Activated CD4-positive, alpha-beta T cell treated with anti-CD3 and anti-CD28 coated beads, Interleukin-2, Interleukin-4, amounts not matched to agents 100 ng/mL and 50 ng/mL, durations not matched to agents 16 hours and 8 hours (primary cell): ENCODE data around the gene HRAS.
"Not testable (repeated sequence)": the region's sequence is repeated elsewhere in the genome, so short reads cannot be mapped to it uniquely, and the experiment has no call there.

Experiments
- DNase-seq: peaks from one replicate; pipeline ENCODE4 v3.0.0-alpha.2; 2020; ENCODE audit warnings: low spot score

HRAS gene

DNA sequence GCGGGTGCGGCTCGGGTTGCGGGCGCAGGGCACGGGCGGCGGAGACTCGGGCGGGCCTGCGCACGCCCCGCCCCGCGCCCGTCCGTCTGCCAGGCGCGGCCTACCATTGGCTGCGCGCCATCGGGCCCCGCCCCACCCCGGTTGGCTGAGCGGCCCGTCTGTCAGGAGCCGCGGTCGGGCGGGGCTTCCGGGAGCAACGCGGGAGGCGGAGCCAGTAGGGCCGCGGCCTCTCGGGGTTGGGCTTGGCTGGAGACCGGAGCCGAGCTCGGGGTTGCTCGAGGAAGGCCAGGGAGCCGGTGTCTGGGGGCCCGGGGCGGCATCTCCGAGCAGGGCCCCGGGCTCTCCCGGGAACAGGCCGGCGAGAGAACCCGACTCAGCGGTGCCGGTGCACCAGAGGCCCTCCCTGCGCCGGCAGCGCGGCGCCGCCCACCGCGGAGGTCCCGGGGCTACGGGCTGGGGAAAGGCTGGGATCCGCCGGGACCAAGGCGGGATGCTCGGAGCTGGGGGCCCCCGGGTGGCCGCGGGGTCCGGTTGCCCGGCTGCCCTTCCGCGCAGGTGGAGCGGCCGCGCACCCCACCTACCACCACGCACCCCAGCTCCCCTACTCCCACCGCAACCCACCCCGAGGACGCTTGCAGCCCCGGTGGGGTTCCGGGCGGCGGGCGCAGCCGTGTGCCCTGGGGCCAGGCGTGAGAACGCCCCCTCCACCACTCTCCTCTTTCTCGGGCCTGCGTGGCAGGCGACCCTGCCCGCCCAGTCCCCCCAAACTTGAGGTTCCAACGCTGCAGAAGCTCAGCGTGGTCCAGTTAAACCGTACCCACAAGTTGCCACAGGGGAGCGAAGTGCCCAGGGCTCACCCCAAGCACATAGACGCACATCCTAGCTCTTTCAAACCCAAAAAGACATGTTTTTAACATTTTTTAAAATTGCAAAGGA lies at the start of gene HRAS:
HRAS (minus strand) TSS at position 58 of the 936 bp plus-strand sequence.
- peak; percentile 95 for DNase-seq

DNA sequence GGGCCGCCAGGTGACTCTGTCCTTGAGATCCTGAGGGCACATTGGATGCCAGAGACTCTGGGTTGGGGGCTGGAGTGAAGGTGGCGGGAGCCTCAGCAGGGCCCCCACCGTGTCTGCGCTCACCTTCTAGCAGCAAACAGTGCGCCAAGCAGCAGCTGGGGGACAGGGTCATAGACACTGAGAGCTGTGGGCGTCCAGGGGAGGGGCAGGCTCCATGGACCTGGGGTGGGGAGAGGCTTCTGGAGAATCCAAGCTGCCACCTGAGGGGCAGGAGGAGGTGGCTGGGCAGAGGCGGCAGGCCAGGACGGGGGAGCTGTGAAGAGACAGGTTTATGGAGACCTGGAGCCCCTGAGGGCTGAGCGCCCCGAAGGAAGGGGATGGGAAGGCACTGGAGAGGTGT lies 48.9 kb upstream of the HRAS start:
- DNase-seq: no peak

DNA sequence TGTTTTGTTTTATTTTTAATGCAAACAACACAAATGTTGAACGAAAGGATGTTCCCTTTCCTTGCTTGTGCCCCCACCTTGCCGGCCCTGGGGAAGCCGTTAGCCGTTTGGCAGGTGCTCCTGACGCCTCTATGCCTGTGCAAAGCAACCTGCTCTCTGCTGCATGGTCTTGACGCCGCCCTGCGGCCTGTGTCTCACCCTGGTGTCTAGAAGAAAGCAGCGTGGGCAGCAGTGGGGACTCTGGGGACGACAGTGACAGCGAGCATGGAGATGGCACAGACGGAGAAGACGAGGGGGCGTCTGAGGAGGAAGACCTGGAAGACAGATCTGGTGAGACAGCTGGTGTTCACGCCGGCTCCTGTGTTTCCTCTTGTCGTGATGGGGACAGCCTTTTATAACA lies 46.4 kb upstream of the HRAS start:
- no peak for DNase-seq

DNA sequence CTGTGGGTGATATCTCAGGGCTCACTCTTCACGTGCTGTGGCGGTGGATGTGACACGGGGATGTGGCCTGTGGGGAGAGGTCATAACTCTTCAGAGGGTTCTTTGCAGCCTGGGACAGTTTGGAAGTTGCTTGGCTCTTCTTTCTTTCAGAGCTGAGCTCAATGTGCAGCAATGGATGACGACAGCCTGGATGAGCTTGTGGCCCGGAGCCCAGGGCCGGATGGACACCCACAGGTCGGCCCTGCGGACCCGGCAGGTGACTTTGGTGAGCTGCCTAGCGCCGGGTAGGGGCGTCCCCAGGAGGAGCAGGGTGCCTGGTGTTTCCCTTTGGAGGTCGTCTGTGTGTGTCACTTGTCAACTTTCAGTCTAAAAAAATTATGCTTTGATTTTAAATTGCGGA lies 46.0 kb upstream of the HRAS start:
- DNase-seq: no peak

DNA sequence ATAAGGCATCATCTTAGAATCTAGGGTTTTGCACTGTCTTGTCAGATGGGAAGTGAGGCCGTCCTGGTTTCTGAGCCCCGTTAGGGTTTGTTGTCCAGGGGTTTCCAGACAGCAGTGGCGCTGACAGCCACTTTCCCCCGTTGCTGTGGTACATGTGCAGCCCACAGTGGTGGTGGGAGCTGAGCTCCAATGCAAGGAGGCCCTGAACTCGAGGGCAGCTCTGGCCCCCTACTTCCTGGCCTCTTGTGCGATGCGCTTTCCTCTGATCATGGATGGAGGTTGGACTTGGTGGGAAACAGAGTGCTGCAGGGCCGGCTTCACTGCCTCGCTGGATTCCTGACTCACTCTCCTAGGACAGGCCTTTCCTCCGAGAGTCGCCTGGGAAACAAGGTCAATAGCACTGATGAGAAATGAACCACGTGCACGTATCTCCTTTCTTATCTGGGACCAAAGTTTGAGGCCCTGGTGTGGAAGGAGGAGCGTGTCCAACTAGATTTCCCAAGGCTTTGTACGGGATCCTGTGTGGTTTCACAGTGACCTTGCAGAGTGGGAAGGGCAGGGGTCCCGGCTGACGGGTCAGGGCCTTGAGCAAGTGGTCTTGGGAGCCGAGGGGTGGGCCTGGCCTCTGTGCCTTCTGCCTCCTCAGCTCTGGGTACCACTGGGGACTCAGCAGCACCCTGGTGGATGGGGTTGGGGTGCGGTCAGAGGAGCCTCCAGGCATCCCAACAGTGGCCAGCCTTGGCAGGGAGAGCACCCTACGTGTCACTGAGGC lies 44.6 kb upstream of the HRAS start:
- DNase-seq: no peak

DNA sequence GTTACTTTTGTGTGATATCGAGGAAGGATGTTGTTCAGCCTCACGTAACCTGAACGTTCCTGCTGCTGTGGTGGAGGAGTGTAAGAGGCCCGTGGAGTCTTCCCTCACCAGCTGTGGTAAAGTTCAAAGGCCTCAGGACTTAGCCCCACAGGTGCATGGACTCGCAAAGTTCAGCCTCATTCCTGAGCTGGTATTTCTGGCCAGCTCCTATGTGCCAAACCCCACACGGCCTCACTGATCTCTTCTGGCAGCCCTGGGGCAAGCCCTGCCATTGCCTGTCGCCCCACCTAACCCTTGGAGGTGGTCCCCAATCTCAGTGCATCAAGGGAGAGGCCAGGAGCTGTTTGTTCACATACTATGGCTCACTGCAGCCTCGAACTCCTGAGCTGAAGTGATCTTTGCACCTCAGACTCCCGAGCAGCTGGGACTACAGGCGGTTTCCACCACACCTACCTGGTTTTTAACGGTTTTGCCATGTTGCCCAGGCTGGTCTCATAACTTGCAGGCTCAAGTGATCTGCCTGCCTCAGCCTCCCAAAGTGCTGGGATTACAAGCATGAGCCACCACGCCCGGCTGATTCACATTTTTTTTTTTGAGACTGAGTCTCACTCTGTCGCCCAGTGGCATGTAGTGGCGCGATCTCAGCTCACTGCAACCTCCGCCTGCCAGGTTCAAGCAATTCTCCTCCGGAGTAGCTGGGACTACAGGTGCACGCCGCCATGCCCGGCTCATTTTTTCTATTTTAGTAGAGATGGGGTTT lies 43.1 kb upstream of the HRAS start:
- no peak for DNase-seq

DNA sequence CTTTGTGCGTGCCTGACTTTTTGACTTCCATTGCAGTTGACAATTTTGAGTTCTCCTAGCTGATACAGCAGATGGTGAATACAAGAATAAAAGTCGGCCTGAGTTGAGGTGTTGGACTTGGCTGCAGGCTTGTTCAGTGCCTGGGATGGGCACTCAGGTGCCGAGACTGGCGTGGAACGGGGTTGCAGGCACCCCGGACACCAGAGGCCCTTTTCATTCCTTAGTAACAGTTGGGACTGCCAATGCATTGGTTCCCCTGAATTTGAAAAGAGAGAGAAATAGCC lies 42.2 kb upstream of the HRAS start:
- no peak for DNase-seq

DNA sequence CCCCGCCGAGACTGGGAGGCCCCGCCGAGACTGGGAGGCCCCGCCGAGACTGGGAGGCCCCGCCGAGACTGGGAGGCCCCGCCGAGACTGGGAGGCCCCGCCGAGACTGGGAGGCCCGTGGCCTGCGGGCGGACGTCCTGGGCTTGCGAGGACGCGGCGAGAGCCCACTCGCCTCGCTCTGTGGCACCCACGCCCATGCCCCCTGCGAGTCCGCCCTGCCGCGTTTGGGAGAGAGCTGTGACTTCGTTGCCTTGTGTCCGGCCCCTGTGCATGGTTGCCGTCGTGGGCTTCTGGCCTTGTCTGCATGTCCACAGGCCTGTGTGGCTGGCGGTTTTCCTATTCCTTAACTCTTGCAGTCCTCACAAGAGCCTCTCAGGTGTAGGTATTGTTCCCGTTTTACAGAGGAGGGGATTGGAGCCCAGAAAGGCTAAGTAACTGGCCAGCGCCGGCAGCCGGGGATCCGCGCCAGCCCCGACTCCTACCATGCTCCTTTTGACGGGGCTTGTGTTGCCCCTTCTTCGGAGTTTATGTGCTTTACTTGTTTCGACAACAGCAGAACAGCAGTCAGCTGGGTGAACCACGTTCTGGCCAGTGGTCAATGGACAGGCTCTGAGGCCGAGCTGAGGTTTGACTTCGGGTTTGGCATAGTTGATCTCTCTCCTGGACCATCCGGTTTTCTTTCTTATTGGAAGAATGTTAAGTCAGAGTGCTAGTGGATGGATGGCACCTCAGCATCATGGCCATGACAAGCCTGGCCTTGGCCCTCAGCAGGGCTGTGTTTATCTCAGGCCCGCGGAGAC lies 41.6 kb upstream of the HRAS start:
- no peak for DNase-seq

DNA sequence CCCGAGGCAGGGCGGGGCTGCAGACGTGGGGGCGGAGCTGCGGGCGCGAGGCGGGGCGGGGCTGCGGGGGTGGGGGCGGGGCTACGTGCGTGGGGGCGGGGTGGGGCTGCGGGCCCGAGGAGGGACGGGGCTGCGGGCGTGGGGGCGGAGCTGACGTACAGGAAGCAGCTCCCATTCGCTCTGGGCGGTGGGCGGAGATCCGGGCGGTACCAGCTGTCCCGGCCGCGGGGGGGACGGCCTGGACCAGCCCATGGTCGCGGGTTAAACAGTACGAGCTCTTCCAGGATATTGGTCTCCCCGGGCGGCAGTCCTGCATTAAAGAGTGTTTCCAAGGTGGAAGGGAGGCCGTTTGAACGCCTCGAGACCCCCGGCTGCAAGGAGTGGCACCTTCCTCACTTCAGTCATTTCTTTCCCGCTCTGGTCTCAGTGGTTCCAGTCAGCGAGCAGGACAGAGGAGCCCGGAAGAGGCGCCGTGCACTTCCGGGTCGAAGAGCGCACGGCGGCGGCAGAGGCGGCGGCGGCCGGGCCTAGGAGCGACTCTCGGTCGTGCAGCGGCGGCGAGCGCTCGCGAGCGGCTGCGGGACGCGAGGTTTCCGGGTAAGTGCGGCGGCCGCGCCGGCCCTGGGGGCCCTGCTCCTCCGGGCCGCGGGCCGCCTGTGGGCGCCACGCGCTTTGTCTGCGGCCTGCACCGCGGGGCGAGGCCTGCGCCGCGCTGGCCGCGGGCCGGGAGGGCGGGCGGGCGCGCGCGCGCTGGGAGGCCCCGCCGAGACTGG lies 40.8 kb upstream of the HRAS start, which contains the start of gene PHRF1:
PHRF1 (plus strand) TSS at position 475 of the 773 bp plus-strand sequence. CDS start 5,043 bp downstream, outside the sequence.
- peak; percentile 94 for DNase-seq

DNA sequence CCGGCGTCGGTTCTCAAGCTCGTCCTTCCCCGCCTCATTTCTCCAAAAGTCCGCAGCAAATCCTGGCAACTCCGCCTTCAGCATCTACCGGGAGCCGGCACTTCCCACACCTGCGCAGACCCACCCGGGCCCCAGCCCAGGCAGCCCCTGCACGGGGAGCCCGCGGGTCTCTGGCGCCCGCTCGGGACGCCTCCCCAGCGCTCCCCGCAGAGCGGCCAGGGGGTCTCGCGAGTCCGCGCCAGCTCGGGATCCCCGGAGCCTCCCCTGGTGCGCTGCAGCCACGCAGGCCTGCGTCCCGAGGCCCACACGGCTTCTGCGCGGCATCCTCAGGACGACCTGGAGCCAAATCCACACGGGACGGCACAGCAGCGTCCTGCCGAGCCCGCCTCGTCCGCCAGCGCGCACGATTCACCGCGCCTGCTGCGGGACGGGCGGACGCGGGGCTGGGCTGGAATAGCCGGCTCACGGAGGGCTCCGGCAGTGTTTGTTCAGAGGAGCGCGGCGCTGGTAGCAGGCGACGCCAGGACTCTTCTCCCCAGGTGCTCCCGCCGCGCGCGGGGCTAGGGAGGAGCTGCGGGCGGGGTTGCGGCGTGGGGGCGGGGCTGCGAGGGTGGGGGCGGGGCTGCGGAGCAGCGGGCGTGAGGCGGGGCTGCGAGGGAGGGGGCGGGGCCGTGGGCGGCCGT lies 40.1 kb upstream of the HRAS start:
- no peak for DNase-seq

DNA sequence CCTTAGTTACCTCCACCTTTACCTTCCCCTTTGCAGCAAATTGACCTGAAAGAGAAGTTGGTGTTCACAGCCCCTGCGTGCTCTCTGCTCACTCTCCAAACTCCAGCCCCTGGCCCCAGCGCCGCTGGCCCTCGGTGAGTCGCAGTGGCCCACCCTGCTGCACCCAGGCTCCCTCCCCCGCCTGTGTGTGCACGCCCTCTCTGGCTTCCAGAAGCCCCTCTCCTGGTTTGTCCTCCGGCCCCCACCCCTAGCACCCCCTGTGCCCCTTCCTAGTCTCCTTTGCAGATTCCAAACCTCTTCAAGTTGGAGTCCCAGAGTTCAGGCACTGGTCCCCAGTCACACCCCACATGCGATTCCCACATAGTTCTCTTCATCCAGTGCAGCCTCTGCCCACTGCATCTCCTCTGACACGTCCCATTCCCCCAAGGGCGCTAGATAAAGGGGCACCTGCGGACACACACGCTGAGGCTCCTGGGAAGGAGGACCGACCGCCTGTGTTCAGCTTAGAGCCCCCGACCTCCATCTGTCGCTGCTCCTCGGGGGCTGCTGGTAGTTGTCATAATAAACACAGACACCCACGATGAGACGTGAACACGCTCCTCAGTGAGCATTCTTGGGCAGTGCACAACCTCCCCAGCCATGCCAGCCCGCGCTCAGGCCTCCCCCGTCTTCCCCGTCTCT lies 39.4 kb upstream of the HRAS start:
- DNase-seq: no peak

DNA sequence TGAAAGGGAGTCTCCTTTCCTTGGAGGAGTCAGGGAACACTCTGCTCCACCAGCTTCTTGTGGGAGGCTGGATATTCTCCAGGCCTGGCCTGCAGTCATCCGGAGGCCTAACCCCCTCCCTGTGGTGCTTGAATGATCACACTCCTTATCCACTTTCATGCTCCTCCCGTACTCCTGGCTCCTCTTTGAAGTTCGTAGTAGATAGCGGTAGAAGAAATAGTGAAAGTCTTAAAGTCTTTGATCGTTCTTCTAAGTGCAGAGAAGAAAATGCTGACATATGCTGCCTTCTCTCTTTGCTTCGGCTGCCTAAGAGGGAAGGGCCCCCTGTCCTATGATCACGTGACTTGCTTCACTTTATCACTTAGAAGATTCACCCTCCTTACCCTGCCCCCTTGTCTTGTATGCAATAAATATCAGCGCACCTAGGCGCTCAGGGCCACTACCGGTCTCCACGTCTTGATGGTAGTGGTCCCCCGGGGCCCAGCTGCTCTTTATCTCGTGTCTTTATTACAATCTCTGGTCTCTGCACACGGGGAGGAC lies 38.7 kb upstream of the HRAS start:
- DNase-seq: not testable (repeated sequence)

DNA sequence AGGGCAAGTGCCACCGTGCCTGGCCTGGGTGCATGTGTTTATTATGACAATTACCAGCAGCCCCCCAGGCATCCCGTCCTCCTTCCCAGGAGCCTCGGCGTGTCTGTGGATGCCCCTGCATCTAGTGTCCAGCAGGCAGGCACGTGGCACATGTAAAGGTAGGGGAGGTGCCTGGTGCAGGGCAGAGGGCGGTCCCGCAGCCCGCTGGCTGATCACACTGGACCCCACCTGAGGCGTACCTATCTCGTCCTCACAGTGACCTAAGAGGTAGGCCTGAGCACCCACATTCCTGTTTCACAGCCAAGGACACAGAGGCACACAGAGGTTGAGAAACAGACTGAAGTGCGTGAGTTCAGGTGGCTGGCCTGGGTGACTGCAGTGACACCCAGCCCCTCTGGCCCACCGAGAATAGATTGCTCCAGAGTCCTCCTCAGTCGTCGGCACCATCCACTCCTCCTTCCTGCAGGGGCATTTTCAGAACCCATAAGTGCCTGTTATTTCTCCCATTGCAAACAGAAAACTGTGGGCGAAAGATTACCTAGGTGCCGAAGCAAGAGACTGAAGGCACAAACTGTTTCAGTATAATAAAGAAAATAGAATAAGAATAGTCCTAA lies 37.9 kb upstream of the HRAS start:
- no peak for DNase-seq

DNA sequence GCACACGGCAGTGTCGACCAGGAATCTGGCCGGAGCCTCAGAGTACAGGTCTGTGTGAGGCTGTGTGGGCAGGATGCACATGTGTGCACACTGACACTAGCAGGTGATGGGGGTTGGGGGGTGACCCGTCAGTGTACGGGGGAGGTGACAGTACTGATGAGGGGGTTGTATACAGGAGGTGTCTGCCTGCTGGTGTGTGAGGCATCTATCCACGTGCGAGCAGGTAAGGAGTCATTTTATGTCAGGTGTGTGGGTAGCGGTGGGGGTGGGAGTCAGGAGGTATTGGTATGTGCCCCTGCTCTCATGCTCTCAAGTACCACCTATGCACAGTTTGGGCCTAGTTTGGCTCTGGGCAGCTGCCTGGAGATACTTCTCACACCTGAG lies 36.4 kb upstream of the HRAS start:
- no peak for DNase-seq

DNA sequence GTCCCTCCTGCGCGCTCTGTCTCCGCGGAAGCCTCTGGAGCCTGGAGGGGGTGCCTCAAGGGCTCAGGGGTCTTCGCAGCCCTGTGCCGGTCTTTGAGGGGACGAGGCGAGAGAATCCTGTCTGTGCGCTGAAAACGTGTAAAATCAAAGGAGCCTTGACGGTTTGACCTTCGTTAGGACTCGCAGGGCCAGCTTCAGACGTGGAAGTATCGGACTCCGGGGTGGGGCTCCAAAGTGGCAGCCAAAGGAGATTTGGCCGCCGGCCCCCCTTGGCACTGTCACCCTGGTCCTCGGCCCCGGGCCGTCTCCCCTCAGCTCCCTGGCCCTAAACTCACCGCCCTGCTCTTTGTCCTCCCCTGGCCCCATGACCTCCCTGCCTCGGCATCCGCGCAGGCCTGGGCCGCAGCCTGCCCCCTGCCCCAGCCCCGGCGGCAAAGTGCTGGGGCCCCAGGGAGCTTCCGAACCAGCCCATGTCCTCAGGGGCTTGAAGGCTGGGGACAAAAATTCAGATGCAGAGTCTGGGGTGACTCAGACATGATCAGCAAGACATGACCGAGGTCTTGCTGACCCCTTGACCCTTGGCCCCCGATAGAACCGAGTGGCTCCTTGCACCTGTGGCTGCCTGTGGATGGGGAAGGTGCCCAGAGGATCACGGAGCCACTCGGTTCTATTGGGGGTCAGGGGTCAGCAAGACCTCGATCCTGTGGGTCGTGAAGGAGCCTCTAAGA lies 33.9 kb upstream of the HRAS start:
- no peak for DNase-seq

DNA sequence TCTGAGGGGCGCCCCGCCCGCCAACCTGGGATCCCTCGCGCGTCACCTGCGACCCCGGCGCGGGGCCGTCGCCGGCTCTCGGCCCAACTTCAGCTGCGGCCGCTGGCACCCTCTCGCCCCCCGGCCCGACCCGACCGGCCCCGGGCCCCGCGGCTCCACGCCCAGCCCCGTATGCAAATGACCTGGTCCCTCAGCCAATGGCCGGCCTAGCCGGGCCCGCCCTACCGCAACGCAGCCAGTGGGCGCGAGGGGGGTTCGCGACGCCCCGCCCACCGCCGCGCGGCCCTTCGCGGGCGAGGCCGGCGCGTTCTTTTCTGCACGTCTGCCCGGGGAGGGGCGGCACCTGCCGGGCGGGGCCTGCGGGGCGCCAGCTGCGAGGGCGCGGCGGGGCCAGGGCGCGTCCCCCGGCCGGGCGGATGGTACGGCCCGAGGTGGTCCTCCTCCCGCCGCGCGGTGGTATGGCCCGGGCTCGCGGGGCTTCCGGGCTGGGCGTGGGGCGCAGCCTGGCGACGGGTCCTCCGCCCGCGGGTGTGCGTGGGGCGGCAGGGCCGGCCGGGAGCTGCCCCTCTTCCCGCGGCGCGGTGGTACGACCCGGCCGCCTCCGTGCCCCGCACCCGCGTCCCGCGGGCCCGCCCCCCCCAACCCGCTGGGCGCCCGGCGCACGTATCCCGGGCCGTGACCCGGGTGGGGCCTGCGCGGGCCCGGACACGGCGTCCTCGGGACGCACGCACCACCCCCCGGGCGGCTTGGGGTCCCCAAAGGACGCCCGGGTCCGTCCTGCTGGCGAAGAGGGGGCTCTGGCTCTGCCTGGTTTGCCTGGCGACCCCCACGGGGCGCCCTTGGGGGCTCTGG lies 33.2 kb upstream of the HRAS start:
- DNase-seq: peak; percentile 93

DNA sequence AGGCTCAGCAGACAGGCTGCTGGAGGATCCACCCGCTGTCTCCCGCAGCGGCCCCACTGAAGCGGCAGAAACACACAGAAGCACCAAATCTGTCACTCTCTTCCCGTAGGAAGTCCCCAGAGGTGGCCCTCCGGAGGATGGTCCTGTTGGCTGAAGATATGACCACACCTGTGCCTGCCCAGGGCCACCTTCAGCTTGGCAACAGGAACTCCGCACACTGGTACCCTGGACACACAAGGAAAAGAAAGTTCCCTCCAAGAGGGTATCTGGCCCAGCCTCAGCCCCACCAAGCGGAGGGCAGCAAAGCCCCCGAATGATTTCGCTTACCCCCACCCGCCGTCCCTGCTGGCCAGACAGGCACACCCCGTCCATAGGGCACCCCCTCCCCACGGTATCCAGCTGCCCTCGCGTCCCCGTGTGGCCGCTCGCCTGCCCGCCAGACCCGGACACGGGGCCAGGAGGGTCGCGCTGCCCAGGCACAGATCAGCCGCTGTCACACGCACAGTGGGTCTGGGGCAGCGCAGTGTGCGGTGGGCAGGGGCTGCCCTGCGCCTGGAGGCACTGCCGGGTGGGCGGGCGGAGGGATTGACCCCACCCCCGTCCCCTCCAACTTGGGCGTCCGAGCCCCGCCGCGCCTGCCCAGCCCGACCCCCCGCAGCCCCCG lies 32.4 kb upstream of the HRAS start:
- no peak for DNase-seq
